ENCODE data around the gene DIO2.

DNA sequence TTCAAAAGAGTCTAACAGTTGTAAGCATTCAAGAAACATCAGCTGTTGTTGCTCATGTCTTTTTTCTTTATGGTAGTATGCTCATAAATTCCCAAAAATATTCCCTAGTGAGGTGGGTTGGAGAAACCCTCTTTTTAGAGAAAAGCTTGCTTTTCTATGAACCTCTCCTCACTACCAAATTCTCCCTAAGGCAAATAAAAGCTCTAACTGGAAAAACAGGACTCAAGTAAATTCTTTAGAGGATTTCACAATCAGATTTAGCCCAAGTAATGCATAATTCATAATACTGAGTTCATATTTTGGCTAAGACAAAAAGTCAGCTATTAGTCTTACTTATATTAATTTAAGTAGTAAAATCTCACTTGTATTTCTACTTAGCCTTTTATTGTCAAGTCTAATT lies 59.1 kb downstream of the DIO2 start:
- TF ChIP-seq SP1 (IDR thresholded peaks at IDR 0.05) = no peak
- no peak for TF ChIP-seq BHLHE40 (IDR thresholded peaks at IDR 0.05; ENCODE audit: borderline replicate concordance)
- TF ChIP-seq ARNT (IDR thresholded peaks at IDR 0.05) = no peak
- no peak for TF ChIP-seq HDGF (IDR thresholded peaks at IDR 0.05; ENCODE audit: borderline replicate concordance)
- TF ChIP-seq FOXK2 (IDR thresholded peaks at IDR 0.05) = no peak
- TF ChIP-seq ZNF384 (IDR thresholded peaks at IDR 0.05) = no peak
- TF ChIP-seq, protein P1, sequence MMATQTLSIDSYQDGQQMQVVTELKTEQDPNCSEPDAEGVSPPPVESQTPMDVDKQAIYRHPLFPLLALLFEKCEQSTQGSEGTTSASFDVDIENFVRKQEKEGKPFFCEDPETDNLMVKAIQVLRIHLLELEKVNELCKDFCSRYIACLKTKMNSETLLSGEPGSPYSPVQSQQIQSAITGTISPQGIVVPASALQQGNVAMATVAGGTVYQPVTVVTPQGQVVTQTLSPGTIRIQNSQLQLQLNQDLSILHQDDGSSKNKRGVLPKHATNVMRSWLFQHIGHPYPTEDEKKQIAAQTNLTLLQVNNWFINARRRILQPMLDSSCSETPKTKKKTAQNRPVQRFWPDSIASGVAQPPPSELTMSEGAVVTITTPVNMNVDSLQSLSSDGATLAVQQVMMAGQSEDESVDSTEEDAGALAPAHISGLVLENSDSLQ (IDR thresholded peaks at IDR 0.05) = no peak
- TF ChIP-seq ELF4 (IDR thresholded peaks at IDR 0.05) = no peak

Measured in HEK293T (cell line).